Smooth muscle cell (in vitro differentiated cells): ENCODE results near the gene POTEF. TPM values are rescaled to one million over a fixed set of nuclear protein-coding genes. Genes with fewer than 3 reads are reported as not detected.
"Not testable (repeated sequence)": the region's sequence is repeated elsewhere in the genome, so short reads cannot be mapped to it uniquely, and the experiment has no call there.

Experiments used
- DNase-seq: peaks from one replicate; lab custom pipeline; 2025; ENCODE audit not compliant: unreplicated experiment; lab: John Stamatoyannopoulos, UW
- H2AFZ ChIP-seq: fragments of 200-600 bp; sonication (generic); 2 replicates; pipeline ENCODE4 v1.6.0; 2016; ENCODE audit warnings: antibody characterized with exemption, low read depth, mild to moderate bottlenecking
- H3F3A ChIP-seq: fragments of 200-600 bp; sonication (generic); 2 replicates; pipeline ENCODE4 v1.6.0; 2017; ENCODE audit warnings: antibody characterized with exemption, low read depth
- H3K27ac ChIP-seq: fragments of 200-600 bp; sonication (generic); 2 replicates; pipeline ENCODE4 v1.5.1; 2016; ENCODE audit warnings: low read depth, mild to moderate bottlenecking
- H3K27me3 ChIP-seq: fragments of 200-600 bp; sonication (generic); 2 replicates; pipeline ENCODE4 v1.6.1; 2016; ENCODE audit warnings: low read depth, mild to moderate bottlenecking
- H3K36me3 ChIP-seq: fragments of 200-600 bp; sonication (generic); 2 replicates; pipeline ENCODE4 v1.5.1; 2016; ENCODE audit warnings: low read depth
- H3K4me1 ChIP-seq: fragments of 200-600 bp; sonication (generic); 2 replicates; pipeline ENCODE4 v1.5.1; 2016; ENCODE audit warnings: low read depth
- H3K4me2 ChIP-seq: fragments of 200-600 bp; sonication (generic); 2 replicates; pipeline ENCODE4 v1.6.0; 2016; ENCODE audit warnings: mild to moderate bottlenecking
- H3K4me3 ChIP-seq: fragments of 200-600 bp; sonication (generic); 2 replicates; pipeline ENCODE4 v1.5.1; 2016; ENCODE audit warnings: mild to moderate bottlenecking
- H3K79me2 ChIP-seq: fragments of 200-600 bp; sonication (generic); 2 replicates; pipeline ENCODE4 v1.6.0; 2016; ENCODE audit warnings: low read depth, mild to moderate bottlenecking
- H3K9ac ChIP-seq: fragments of 200-600 bp; sonication (generic); 2 replicates; pipeline ENCODE4 v1.6.0; 2016; ENCODE audit warnings: low read depth
- H3K9me3 ChIP-seq: fragments of 200-600 bp; sonication (generic); replicated peaks from 2 replicates; pipeline ENCODE4 v1.5.1; 2016; ENCODE audit warnings: low read depth
- H4K20me1 ChIP-seq: fragments of 200-600 bp; sonication (generic); 2 replicates; pipeline ENCODE4 v1.6.0; 2016; ENCODE audit warnings: low read depth
- CTCF ChIP-seq: fragments of 200-600 bp; sonication (generic); IDR thresholded peaks from 2 replicates; pipeline ENCODE4 v1.5.1; 2017; ENCODE audit warnings: borderline replicate concordance, mild to moderate bottlenecking, antibody characterized with exemption; ENCODE audit not compliant: insufficient read depth, poor library complexity, severe bottlenecking
- WGBS: methylation state at CpG from one replicate; pipeline ENCODE4 v1.1.7; 2016; ENCODE audit warnings: low lambda C conversion rate; 5-methylcytosine and 5-hydroxymethylcytosine counted together
- polyA plus RNA-seq: library from polyadenylated mRNA; unstranded; fragments of >200 nt; fragmentation: Nextera tagmentation; extraction: Ambion mirVana; gene quantifications from 2 replicates; pipeline ENCODE4 v1.2.1, GENCODE V29; 2016
- total RNA-seq: library from RNA; depleted of rRNA; stranded (reverse); fragments of >200 nt; gene quantifications from 2 replicates; pipeline ENCODE4 v1.2.3, GENCODE V29; 2014

Gene POTEF
- total and polyA plus RNA-seq, 2 experiments from 2014 or later: 2.8 to 9.7 TPM

DNA sequence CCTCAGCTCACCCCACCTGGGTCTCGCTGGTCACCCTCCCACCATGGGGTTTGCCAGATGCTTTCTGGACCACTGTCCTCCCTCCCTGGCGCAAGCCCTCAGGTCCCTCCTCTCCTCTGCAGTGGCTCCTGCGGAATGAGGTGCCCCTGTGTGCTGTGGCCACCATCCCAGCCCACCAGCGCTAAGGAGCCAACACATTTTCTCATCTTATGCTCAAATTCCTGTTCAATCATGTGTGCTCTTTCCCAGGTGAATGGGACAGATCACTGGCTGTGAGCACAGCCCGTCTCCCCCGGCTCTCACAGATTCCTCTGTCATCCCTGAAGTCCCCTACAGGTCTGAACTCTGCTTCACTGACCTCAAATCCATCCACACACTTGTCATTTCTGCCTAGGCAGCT, 31.1 kb upstream of the POTEF start:
- no peak for DNase-seq
- no peaks in the 10 kb centered on the region for H3K4me1 ChIP-seq
- no peak overlapping the region for H3K4me3 ChIP-seq
- TF ChIP-seq CTCF: no peak
- H3K79me2 ChIP-seq: no peaks in the 10 kb centered on the region
- H2AFZ ChIP-seq: no peak overlapping the region
- H3K4me2 ChIP-seq: no peak overlapping the region
- no peak overlapping the region for H3K27ac ChIP-seq
- no peaks in the 10 kb centered on the region for H3K27me3 ChIP-seq
- no peak overlapping the region for H3K9ac ChIP-seq
- WGBS: 96% methylated on average over 6 of the region's 6 CpGs
- no peaks in the 10 kb centered on the region for H3K9me3 ChIP-seq
- no peaks in the 10 kb centered on the region for H4K20me1 ChIP-seq
- no peaks in the 10 kb centered on the region for H3F3A ChIP-seq
- H3K36me3 ChIP-seq: peaks cover under 1% of the 10 kb centered on the region

DNA sequence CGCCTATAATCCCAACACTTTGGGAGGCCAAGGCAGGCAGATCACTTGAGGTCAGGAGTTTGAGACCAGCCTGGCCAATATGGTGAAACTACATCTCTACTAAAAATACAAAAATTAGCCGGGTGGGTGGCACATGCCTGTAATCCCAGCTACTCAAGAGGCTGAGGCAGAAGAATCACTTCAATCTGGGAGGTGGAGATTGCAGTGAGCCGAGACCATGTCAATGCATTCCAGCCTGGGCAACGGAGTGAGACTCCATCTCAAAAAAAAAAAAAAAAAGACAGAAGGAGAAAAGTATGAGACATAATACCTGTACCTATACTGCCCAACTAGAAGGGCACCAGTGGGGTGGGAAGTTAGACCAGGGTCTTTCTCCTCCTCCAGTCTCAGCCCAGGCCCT, 30.4 kb upstream of the POTEF start:
- not testable (repeated sequence) for H3K27ac ChIP-seq, H3K36me3 ChIP-seq, H3K9me3 ChIP-seq, H3F3A ChIP-seq, H2AFZ ChIP-seq, H3K27me3 ChIP-seq, H3K4me3 ChIP-seq, H3K79me2 ChIP-seq, H3K4me1 ChIP-seq, H3K4me2 ChIP-seq, H4K20me1 ChIP-seq, H3K9ac ChIP-seq, DNase-seq
- WGBS: 95% methylated on average over 4 of the region's 4 CpGs

GRCh38 chr2:130158631-130159030, 29.6 kb upstream of the POTEF start:
- Histone ChIP-seq H4K20me1 (no peaks in the 10 kb centered on the region), H3K79me2 (no peaks in the 10 kb centered on the region), H3K4me1 (no peaks in the 10 kb centered on the region), H3F3A (no peaks in the 10 kb centered on the region), H3K9me3 (no peaks in the 10 kb centered on the region), H3K27ac (no peak overlapping the region), H3K36me3 (no peaks in the 10 kb centered on the region), H3K4me2 (no peak overlapping the region), H2AFZ (no peak overlapping the region), H3K4me3 (no peak overlapping the region), H3K27me3 (no peaks in the 10 kb centered on the region), H3K9ac (no peak overlapping the region)
- WGBS: 97% methylated on average over 5 of the region's 9 CpGs
- DNase-seq: no peak
- TF ChIP-seq CTCF: no peak

DNA sequence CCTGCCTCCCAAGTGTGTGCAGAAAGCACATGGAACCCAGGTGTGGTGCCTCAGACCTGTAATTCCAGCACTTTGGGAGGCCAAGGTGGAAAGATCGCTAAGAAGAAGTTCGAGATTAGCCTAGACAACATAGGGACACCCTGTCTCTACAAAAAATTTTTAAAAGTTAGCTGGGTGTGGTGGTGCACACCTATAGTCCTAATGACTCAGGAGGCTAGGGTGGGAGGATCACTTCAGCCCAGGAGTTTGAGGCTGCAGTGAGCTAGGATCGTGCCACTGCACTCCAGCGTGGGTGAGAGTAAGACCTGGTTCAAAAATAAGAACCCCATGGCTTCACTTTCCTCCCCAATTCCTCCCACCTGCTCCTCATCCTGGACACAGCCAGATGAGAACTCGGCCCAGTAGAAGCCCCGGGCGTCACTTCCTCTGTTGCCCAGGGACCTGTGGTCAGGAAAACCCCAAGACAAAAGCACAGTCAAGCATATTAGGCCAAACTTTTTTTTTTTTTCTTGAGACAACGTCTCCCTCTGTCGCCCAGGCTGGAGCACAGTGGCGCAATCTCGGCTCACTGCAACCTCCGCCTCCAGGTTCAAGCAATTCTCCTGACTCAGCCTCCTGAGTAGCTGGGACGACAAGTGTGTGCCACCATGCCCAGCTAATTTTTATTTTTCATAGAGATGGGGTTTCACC, 28.9 kb upstream of the POTEF start:
- H3K4me1 ChIP-seq, H3K27ac ChIP-seq, H3K27me3 ChIP-seq, H2AFZ ChIP-seq, H3K4me3 ChIP-seq, H3K36me3 ChIP-seq, H3K9me3 ChIP-seq, DNase-seq, H3K79me2 ChIP-seq, H3F3A ChIP-seq, H4K20me1 ChIP-seq, H3K4me2 ChIP-seq, H3K9ac ChIP-seq: not testable (repeated sequence)
- WGBS: 93% methylated on average over 13 of the region's 13 CpGs

DNA sequence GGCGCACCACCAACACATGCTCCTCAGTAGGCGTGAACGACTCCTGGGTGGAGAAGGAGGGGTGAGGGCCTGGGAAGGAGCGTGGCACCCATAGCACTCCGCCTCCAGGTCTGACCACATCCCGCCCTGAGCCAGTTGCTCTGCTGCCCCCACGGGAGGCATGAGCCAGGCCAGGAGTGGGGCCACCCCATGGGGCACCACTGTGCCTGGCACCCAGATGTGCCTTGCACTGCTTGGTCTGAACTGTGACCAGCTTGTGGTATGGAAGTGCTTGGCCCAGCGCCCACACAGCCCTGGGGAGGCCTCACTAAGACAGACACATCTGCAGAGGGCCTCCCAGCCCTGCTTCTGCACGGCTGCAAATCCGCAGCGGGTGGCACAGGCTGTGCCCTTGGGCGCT, 28.3 kb upstream of the POTEF start:
- 89% methylated on average over 12 of the region's 12 CpGs for WGBS

More for the DNA sequence above, 28.3 kb upstream of the POTEF start:
- H2AFZ ChIP-seq, DNase-seq, H3K4me1 ChIP-seq, H3F3A ChIP-seq, H4K20me1 ChIP-seq, H3K9me3 ChIP-seq, H3K27ac ChIP-seq, H3K36me3 ChIP-seq, H3K4me3 ChIP-seq, H3K27me3 ChIP-seq, H3K79me2 ChIP-seq, H3K9ac ChIP-seq, H3K4me2 ChIP-seq: not testable (repeated sequence)
